Erythroblast (primary cell): ENCODE measurements around the gene TCL1A.

Experiments used
- GATA1 ChIP-seq: IDR thresholded peaks from 2 replicates; pipeline ENCODE4 v1.6.1; 2011; ENCODE audit warnings: low read depth, mild to moderate bottlenecking, control low read depth, low read length, moderate library complexity
- POLR2A ChIP-seq: IDR thresholded peaks from 2 replicates; pipeline ENCODE4 v1.6.1; 2011; ENCODE audit warnings: mild to moderate bottlenecking, low read length

- TF ChIP-seq POLR2A (no peak), GATA1 (no peak)
These were observed 17.2 kb downstream of the TCL1A start for GRCh38 chr14:95696741-95697140.
